CD4-positive, alpha-beta memory T cell (primary cell): ENCODE data around the gene VWF. TPM values are rescaled to one million over a fixed set of nuclear protein-coding genes. Genes with fewer than 3 reads are reported as not detected.
"Not testable (repeated sequence)": the region's sequence is repeated elsewhere in the genome, so short reads cannot be mapped to it uniquely, and the experiment has no call there.

ENCODE experiments used
- CTCF ChIA-PET: fragments of 350-600 bp; sonication (Branson Sonifier 250); formaldehyde crosslinking; loops from one replicate; lab custom pipeline; 2021; ENCODE audit warnings: inconsistent platforms; ENCODE audit not compliant: partially characterized antibody; lab: Charles Lee
- POLR2A ChIA-PET: fragments of 350-600 bp; sonication (Branson Sonifier 250); formaldehyde crosslinking; loops from one replicate; lab custom pipeline; 2021; ENCODE audit not compliant: partially characterized antibody; lab: Charles Lee
- DNase-seq, 5 donors: peaks; one replicate each; pipeline versions ENCODE4 v3.0.0 to v3.0.0-alpha.2; 2020 to 2022; ENCODE audit warnings: mixed read lengths in 1 of 5
- H3K27ac ChIP-seq: one replicate; pipeline ENCODE4 v1.7.0; 2013; ENCODE audit warnings: low read depth, low read length
- H3K27me3 ChIP-seq: 2 replicates; pipeline ENCODE4 v1.7.0; 2013; ENCODE audit warnings: mild to moderate bottlenecking, low read length, moderate library complexity; ENCODE audit not compliant: insufficient read depth
- H3K36me3 ChIP-seq: 2 replicates; pipeline ENCODE4 v1.7.0; 2013; ENCODE audit warnings: mild to moderate bottlenecking, low read length, moderate library complexity; ENCODE audit not compliant: insufficient read depth
- H3K4me1 ChIP-seq: 2 replicates; pipeline ENCODE4 v1.7.0; 2013; ENCODE audit warnings: mild to moderate bottlenecking, low read length, moderate library complexity; ENCODE audit not compliant: insufficient read depth
- H3K4me3 ChIP-seq, 2 donors: one replicate each; pipeline ENCODE4 v1.7.0; 2013; ENCODE audit warnings: low read length in 2 of 2, mild to moderate bottlenecking in 1 of 2
- H3K9me3 ChIP-seq, 2 donors: one replicate each; pipeline ENCODE4 v1.7.0; 2013; ENCODE audit warnings: low read length in 2 of 2, control low read depth in 1 of 2; ENCODE audit not compliant: control insufficient read depth in 1 of 2
- H3K27ac Mint-ChIP-seq, 7 donors: one replicate each; pipeline ENCODE4 v1.8.0; 2020 to 2021; ENCODE audit warnings: mixed read lengths in 7 of 7, mild to moderate bottlenecking in 6 of 7, inconsistent platforms in 3 of 7, moderate library complexity in 3 of 7
- H3K27me3 Mint-ChIP-seq, 2 donors: one replicate each; pipeline ENCODE4 v1.8.0; 2020 to 2021; ENCODE audit warnings: mixed read lengths in 2 of 2
- H3K36me3 Mint-ChIP-seq, 2 donors: one replicate each; pipeline ENCODE4 v1.8.0; 2020 to 2021; ENCODE audit warnings: mixed read lengths in 2 of 2, inconsistent platforms in 1 of 2, mild to moderate bottlenecking in 1 of 2
- H3K4me1 Mint-ChIP-seq, 4 donors: one replicate each; pipeline ENCODE4 v1.8.0; 2020 to 2021; ENCODE audit warnings: mixed read lengths in 4 of 4, mild to moderate bottlenecking in 1 of 4
- H3K4me3 Mint-ChIP-seq, 8 donors: one replicate each; pipeline ENCODE4 v1.8.0; 2020 to 2021; ENCODE audit warnings: mixed read lengths in 8 of 8, mild to moderate bottlenecking in 7 of 8, moderate library complexity in 6 of 8, inconsistent platforms in 3 of 8
- H3K9me3 Mint-ChIP-seq, 8 donors: one replicate each; pipeline ENCODE4 v1.8.0; 2020 to 2021; ENCODE audit warnings: mixed read lengths in 8 of 8, mild to moderate bottlenecking in 5 of 8, inconsistent platforms in 3 of 8, moderate library complexity in 1 of 8
- intact Hi-C: fragments of 100-400 bp; cut with micrococcal nuclease; formaldehyde crosslinking; loops from one replicate; pipeline ENCODE4 v1.15.1; 2023
- polyA plus RNA-seq, 2 donors: library from polyadenylated mRNA; unstranded; fragments of 300-500 nt; fragmentation: Illumina TruSeq; gene quantifications; one replicate each; pipeline ENCODE4 v1.2.3, GENCODE V29; 2021
- total RNA-seq, 2 experiments: library from RNA; stranded (reverse); gene quantifications; one replicate each; pipeline ENCODE4 v1.2.3, GENCODE V29; 2021

The VWF gene
- total and polyA plus RNA-seq, 4 experiments from 2014 or later, result 0.03 to 0.17 (median 0.15) TPM; not detected in 1

- Mint-ChIP-seq H3K9me3 (no peaks in the 10 kb centered on the region), H3K36me3 (no peaks in the 10 kb centered on the region), H3K4me3 (no peak overlapping the region), H3K4me1 (peaks cover 15 to 22% (median 19%) of the 10 kb centered on the region in 4 donors), H3K27ac (peak overlapping the region in 1 of 7 donors; percentile 30), H3K27me3 (peaks cover 6 to 7% of the 10 kb centered on the region in 2 donors)
- no peak for DNase-seq
- CTCF ChIA-PET, result no interaction called here
- POLR2A ChIA-PET, result no interaction called here
- Histone ChIP-seq H3K9me3 (no peaks in the 10 kb centered on the region), H3K27me3 (no peaks in the 10 kb centered on the region), H3K27ac (no peak overlapping the region), H3K4me3 (no peak overlapping the region), H3K36me3 (no peaks in the 10 kb centered on the region), H3K4me1 (peaks cover 17% of the 10 kb centered on the region)
- intact Hi-C loops, result no loop called here
These were observed 40.9 kb upstream of the VWF start for GRCh38 chr12:6165395-6165794.

- H3K4me3 Mint-ChIP-seq, result no peak overlapping the region
- Histone ChIP-seq H3K4me1 (peaks cover 9% of the 10 kb centered on the region), H3K9me3 (no peaks in the 10 kb centered on the region), H3K27me3 (no peaks in the 10 kb centered on the region), H3K27ac (no peak overlapping the region), H3K4me3 (no peak overlapping the region), H3K36me3 (no peaks in the 10 kb centered on the region)
- H3K4me1 Mint-ChIP-seq, result peaks cover 9 to 15% (median 10%) of the 10 kb centered on the region in 4 donors
- DNase-seq, result no peak
- CTCF ChIA-PET, result no interaction called here
- H3K36me3 Mint-ChIP-seq, result no peaks in the 10 kb centered on the region
- intact Hi-C loops, result no loop called here
- no peaks in the 10 kb centered on the region for H3K9me3 Mint-ChIP-seq
- peaks cover 5 to 6% of the 10 kb centered on the region in 2 donors for H3K27me3 Mint-ChIP-seq
- no peak overlapping the region for H3K27ac Mint-ChIP-seq
- POLR2A ChIA-PET, result interaction anchor here (1.0 kb wide), 1 partner anchor 9 kb away, joined by 3 read pairs; no protein-coding TSS in a partner anchor
These were observed 39.1 kb upstream of the VWF start for GRCh38 chr12:6163416-6164060.

GRCh38 chr12:6161124-6161882, 36.8 kb upstream of the VWF start:
- Histone ChIP-seq H3K4me1 (no peaks in the 10 kb centered on the region), H3K4me3 (no peak overlapping the region), H3K36me3 (no peaks in the 10 kb centered on the region), H3K27ac (no peak overlapping the region), H3K27me3 (no peaks in the 10 kb centered on the region), H3K9me3 (no peaks in the 10 kb centered on the region)
- Mint-ChIP-seq H3K4me1 (no peaks in the 10 kb centered on the region), H3K4me3 (no peak overlapping the region), H3K27ac (no peak overlapping the region), H3K9me3 (no peaks in the 10 kb centered on the region), H3K27me3 (peaks cover 7 to 8% of the 10 kb centered on the region in 2 donors), H3K36me3 (no peaks in the 10 kb centered on the region)
- POLR2A ChIA-PET, result no interaction called here
- CTCF ChIA-PET, result interaction anchor here (0.7 kb wide), 1 partner anchor 118 kb away, joined by 3 read pairs; no protein-coding TSS in a partner anchor
- intact Hi-C loops, result no loop called here
- DNase-seq, result no peak

GRCh38 chr12:6160049-6160649, 35.7 kb upstream of the VWF start:
- intact Hi-C loops, H3K9me3 Mint-ChIP-seq, H3K27me3 Mint-ChIP-seq, H3K27me3 ChIP-seq, H3K27ac ChIP-seq, H3K36me3 ChIP-seq, POLR2A ChIA-PET, H3K9me3 ChIP-seq, H3K36me3 Mint-ChIP-seq, H3K4me3 ChIP-seq, H3K27ac Mint-ChIP-seq, H3K4me1 ChIP-seq, H3K4me1 Mint-ChIP-seq, H3K4me3 Mint-ChIP-seq, DNase-seq: not testable (repeated sequence)
- CTCF ChIA-PET, result interaction anchor here (1.3 to 1.4 kb wide), 2 partner anchors 8 to 93 kb away, joined by 3 read pairs; no protein-coding TSS in a partner anchor

- H3K4me3 ChIP-seq, H3K9me3 ChIP-seq, H3K36me3 ChIP-seq, H3K4me3 Mint-ChIP-seq, H3K36me3 Mint-ChIP-seq, H3K4me1 ChIP-seq, intact Hi-C loops, H3K9me3 Mint-ChIP-seq, H3K27ac ChIP-seq, H3K27me3 ChIP-seq, DNase-seq, H3K4me1 Mint-ChIP-seq, POLR2A ChIA-PET: not testable (repeated sequence)
- Mint-ChIP-seq H3K27me3 (peaks cover 8 to 13% of the 10 kb centered on the region in 2 donors), H3K27ac (peak overlapping the region in 2 of 7 donors; percentile 12 to 36)
- CTCF ChIA-PET, result interaction anchor here (1.3 to 1.4 kb wide), 2 partner anchors 8 to 92 kb away, joined by 3 read pairs; no protein-coding TSS in a partner anchor
These were observed 34.9 kb upstream of the VWF start for GRCh38 chr12:6159166-6160011.

- no peak overlapping the region for H3K4me3 Mint-ChIP-seq
- Histone ChIP-seq H3K9me3 (no peaks in the 10 kb centered on the region), H3K4me1 (no peaks in the 10 kb centered on the region), H3K27me3 (no peaks in the 10 kb centered on the region), H3K27ac (no peak overlapping the region), H3K36me3 (no peaks in the 10 kb centered on the region), H3K4me3 (no peak overlapping the region)
- DNase-seq, result no peak
- CTCF ChIA-PET, result interaction anchor here (1.4 kb wide), 1 partner anchor 9 kb away, joined by 3 read pairs; no protein-coding TSS in a partner anchor
- peaks cover 8 to 13% of the 10 kb centered on the region in 2 donors for H3K27me3 Mint-ChIP-seq
- POLR2A ChIA-PET, result no interaction called here
- no peaks in the 10 kb centered on the region for H3K9me3 Mint-ChIP-seq
- peak overlapping the region in 2 of 7 donors; percentile 12 to 36 for H3K27ac Mint-ChIP-seq
- no peaks in the 10 kb centered on the region for H3K36me3 Mint-ChIP-seq
- H3K4me1 Mint-ChIP-seq, result no peaks in the 10 kb centered on the region
- intact Hi-C loops, result no loop called here
These were observed 34.3 kb upstream of the VWF start for GRCh38 chr12:6158749-6159148.
